HG03565 (cell line): ENCODE measurements around the gene DOCK6.
"Not testable (repeated sequence)": the region's sequence is repeated elsewhere in the genome, so short reads cannot be mapped to it uniquely, and the experiment has no call there.

Source experiments
- ATAC-seq: cut with Tn5 transposase; IDR thresholded peaks from one replicate; pipeline ENCODE4 v1.9.1; 2021; ENCODE audit warnings: mild to moderate bottlenecking, moderate library complexity; ENCODE audit not compliant: unreplicated experiment

Gene DOCK6

GRCh38 chr19:11176466-11177193 lies 85.7 kb downstream of the DOCK6 start:
- no peak for ATAC-seq

GRCh38 chr19:11175920-11176319 lies 86.4 kb downstream of the DOCK6 start:
- no peak for ATAC-seq

- no peak for ATAC-seq
Measured at GRCh38 chr19:11174336-11174735, 88.0 kb downstream of the DOCK6 start.

- no peak for ATAC-seq
Measured at GRCh38 chr19:11173516-11174155, 88.7 kb downstream of the DOCK6 start.

- ATAC-seq, result no peak
Measured at GRCh38 chr19:11172576-11172975, 89.7 kb downstream of the DOCK6 start.

- no peak for ATAC-seq
Measured at GRCh38 chr19:11171144-11171543, 91.2 kb downstream of the DOCK6 start.

GRCh38 chr19:11169896-11170678 lies 92.2 kb downstream of the DOCK6 start:
- ATAC-seq, result no peak

- ATAC-seq, result no peak
Measured at GRCh38 chr19:11168568-11168967, 93.8 kb downstream of the DOCK6 start.

- no peak for ATAC-seq
Measured at GRCh38 chr19:11166281-11167142, 95.8 kb downstream of the DOCK6 start.

GRCh38 chr19:11165486-11166030 lies 96.8 kb downstream of the DOCK6 start:
- no peak for ATAC-seq

- no peak for ATAC-seq
Measured at GRCh38 chr19:11164879-11165406, 97.4 kb downstream of the DOCK6 start.

GRCh38 chr19:11164296-11164695 lies 98.0 kb downstream of the DOCK6 start:
- no peak for ATAC-seq

- ATAC-seq, result not testable (repeated sequence)
Measured at GRCh38 chr19:11160440-11160768, 101.9 kb downstream of the DOCK6 start.

GRCh38 chr19:11159598-11160439 lies 102.5 kb downstream of the DOCK6 start:
- no peak for ATAC-seq

GRCh38 chr19:11155373-11156120 lies 106.8 kb downstream of the DOCK6 start, which contains the start of gene SPC24:
TSS of gene SPC24 (minus strand) at chr19:11155782. CDS start at chr19:11155776, 6 bp downstream.
- ATAC-seq, result peak; percentile 98

GRCh38 chr19:11154683-11155047 lies 107.7 kb downstream of the DOCK6 start:
- ATAC-seq, result no peak

GRCh38 chr19:11152318-11153062 lies 109.8 kb downstream of the DOCK6 start:
- no peak for ATAC-seq

- no peak for ATAC-seq
Measured at GRCh38 chr19:11151181-11151580, 111.1 kb downstream of the DOCK6 start.
